Colon (tissue), 2 donors: ENCODE data around the gene TENM4.
"Not testable (repeated sequence)": the region's sequence is repeated elsewhere in the genome, so short reads cannot be mapped to it uniquely, and the experiment has no call there.

Experiments used
- FAIRE-seq: peaks from 2 replicates; lab custom pipeline; 2012; peaks lifted over from hg19 to GRCh38; lab: Jason Lieb, UNC
- donor health status: control.
- donor health status: control.

TENM4 gene

GRCh38 chr11:79018371-79018849, 422.4 kb downstream of the TENM4 start:
- FAIRE-seq, result no peak

GRCh38 chr11:79017811-79018210, 423.0 kb downstream of the TENM4 start:
- no peak for FAIRE-seq

GRCh38 chr11:79013509-79013908, 427.3 kb downstream of the TENM4 start:
- no peak for FAIRE-seq

DNA sequence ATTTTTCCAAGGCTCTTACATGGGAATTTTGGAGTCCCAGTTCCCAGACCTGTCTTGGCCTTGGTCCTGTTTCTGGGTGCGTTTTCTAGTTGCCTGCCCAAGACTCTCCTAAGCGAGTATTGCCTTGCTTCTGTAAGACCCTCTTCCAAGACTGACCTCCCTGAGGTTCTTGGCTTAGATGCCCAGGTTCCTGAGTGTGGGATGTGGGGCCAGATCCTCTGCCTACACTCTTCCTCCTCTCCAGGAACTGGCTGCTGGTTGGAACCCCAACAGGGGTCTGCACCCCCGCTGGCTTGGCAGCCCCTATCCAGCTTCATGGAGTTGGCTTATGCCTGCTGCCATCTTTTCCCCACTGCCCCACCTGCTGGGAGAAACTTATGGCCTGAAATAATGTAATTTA, 429.5 kb downstream of the TENM4 start:
- FAIRE-seq, result no peak

DNA sequence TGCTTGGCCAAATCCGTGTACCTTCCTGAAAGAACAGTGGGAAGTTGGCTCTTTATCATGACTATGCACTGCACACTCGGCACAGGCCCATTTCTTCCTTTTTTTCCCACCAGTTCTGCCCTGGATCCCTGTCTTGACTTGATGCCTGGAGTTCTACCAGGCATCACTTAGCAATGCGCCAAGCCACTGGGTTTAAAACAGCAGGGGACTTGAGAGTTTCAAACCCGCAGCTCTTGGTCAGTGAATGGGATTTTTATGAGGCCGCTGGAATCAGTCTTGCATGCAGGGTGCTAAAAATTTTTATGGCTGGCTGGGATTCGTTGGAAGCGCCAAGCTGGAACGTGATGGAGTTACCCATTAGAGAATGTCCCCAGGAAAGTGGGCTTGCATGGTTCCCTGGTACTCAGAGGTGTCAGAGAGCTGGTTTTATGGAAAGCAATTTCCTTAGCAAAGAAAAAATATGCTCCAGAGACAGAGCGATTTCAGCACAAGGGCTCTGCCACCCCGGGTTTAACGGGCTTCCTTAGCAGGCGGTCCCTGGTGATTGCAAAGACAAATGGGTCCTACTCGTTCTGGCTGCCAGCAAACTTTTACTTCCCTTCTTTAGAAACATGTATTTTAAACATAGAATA, 432.9 kb downstream of the TENM4 start:
- FAIRE-seq, result no peak

DNA sequence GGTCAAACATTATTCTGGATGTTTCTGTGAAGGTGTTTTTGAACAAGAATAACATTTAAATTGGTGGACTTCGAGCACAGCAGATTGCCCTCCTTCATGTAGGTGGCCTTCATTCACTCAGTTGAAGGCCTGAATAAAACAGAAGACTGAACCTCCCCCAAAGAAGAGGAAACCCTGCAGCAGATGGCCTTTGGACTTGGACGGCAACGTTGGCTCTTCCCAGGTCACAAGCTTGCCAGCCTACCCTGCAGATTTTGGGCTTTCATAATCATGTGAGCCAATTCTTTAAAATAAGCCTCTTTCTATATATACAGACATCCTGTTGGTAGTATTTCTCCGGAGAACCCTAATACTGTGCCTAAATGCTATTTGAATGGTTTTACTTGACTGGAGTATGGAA, 434.0 kb downstream of the TENM4 start:
- FAIRE-seq, result no peak

DNA sequence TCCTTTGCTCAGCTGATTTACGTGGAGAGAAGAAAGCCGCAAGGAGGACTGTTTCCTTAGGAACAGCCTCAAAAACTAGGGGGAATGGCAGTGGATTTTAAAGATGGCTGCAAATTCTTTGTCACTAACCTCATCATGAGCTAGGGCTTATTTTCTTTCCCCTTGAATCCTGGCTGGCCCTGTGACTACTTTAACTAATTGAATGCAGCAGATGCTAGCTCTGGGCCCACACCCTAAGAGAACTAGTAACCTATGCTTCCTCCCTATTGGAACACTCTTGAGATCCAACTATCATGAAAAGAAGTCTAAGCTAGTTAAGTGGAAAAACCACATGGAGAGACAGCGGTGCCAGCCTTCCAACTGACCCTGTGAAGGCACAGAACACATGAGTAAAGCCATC, 444.8 kb downstream of the TENM4 start:
- FAIRE-seq, result no peak

GRCh38 chr11:78995171-78995570, 445.7 kb downstream of the TENM4 start:
- no peak for FAIRE-seq

- no peak for FAIRE-seq
These were observed 446.9 kb downstream of the TENM4 start for GRCh38 chr11:78993802-78994430.

GRCh38 chr11:78991681-78992080, 449.1 kb downstream of the TENM4 start:
- no peak for FAIRE-seq

GRCh38 chr11:78990261-78990660, 450.6 kb downstream of the TENM4 start:
- no peak for FAIRE-seq

DNA sequence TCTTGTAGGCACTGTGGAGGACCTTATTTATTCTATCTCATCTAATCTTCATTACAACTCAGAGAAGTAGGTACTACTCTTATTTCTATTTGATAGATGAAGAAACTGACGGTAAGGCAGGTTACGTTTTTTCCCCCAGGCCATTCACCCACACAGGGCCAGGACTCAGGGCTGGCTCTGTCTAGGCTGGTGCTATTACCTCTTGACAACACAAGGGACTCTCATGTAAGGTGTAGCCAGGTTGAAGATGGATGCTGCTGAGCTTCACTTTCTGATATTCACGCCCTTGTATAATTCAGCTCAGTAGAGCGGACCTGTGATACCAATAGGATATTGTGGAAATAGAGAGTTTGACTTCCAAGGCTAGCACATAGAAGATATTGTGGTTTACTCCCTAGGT, 453.1 kb downstream of the TENM4 start:
- no peak for FAIRE-seq

GRCh38 chr11:78986305-78986704, 454.5 kb downstream of the TENM4 start:
- no peak for FAIRE-seq

- FAIRE-seq, result no peak
These were observed 455.2 kb downstream of the TENM4 start for GRCh38 chr11:78985663-78986062.

- no peak for FAIRE-seq
These were observed 458.4 kb downstream of the TENM4 start for GRCh38 chr11:78982473-78982872.

DNA sequence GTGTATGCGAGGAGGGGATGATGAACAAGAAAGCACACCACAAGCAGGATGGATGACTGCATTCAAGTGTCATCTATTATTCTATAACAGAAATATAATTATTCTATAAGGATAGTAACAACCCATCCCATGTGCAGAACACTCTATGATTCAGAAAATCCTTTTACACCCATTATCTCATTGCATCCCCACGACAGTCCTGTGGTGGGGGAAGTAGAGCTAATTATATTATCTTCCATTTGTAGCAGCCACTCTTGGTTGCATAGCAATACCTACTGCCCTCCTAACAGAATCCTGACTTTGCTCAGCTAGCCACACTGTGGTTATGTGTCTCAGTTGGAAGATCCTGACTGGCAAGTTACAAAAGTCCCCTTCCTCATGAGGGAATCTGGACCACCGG, 459.7 kb downstream of the TENM4 start:
- no peak for FAIRE-seq

DNA sequence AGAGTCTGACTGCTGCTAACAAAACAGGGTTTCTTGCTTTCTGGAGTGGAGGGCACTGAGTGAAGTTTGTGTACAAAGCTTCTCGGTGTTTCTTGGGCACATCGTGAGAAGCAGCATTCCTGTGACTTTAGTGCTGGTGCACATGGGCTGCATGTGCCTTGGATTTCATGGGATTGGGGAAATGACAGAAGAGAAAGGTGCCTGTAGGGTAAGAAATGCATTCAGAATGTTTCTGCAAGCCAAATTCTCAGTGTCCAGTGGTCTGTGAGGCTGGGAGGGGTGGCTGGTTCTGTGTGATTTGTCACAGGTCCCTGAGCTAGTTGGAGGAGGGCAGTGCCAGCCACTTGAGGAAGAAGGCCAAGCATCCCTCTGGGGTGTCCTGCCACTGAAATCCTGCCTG, 462.0 kb downstream of the TENM4 start:
- no peak for FAIRE-seq

DNA sequence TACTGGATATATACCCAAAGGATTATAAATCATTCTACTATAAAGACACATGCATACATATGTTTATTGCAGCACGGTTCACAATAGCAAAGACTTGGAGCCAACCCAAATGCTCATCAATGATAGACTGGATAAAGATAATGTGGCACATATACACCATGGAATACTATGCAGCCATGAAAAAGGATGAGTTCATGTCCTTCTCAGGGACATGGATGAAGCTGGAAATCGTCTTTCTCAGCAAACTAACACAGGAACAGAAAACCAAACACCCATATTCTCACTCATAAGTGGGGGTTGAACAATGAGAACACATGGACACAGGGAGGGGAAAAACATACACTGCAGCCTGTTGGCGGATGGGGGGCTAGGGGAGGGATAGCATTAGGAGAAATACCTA, 463.0 kb downstream of the TENM4 start:
- FAIRE-seq, result not testable (repeated sequence)

GRCh38 chr11:78977009-78977408, 463.8 kb downstream of the TENM4 start:
- no peak for FAIRE-seq

DNA sequence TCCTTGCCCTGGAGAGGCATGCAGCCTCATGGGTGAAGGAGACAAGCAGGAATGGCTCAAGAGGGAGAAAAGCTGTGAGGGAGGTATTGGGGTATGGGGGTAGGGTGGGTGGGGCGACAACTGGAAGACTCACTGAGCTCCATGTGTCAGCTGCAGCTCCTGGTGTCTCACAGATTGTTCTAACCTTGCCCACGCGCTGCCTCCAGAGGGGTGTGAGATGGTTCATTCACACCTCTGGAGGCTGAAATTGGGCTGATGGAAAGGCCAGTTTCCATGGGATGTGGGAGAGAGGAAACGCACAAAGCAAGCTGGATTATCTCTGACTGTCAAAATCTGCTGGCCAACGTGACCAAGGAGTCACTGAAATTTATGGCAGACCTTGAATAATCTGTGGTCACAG, 465.7 kb downstream of the TENM4 start:
- FAIRE-seq, result no peak

DNA sequence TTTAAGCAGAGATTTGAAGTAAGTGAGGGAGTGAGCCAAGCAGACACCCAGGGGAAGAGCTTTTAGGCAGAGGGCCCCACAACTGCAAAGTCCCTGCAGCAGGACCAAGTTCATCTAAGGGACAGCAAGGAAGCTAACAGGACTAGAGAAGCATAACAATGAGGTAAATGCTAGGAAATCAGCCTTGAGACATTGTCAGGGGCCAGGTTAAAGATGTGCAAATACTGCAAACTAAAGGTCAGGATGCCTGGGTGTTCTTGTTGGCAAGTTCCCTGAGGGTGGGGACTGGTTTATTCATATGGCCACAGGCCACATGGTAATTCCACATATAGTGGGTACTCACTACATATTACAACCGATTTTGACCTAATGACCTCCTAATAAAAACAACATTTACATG, 467.0 kb downstream of the TENM4 start:
- FAIRE-seq, result no peak

- FAIRE-seq, result no peak
These were observed 468.2 kb downstream of the TENM4 start for GRCh38 chr11:78972590-78972989.

GRCh38 chr11:78972177-78972576, 468.7 kb downstream of the TENM4 start:
- no peak for FAIRE-seq

- FAIRE-seq, result no peak
These were observed 473.0 kb downstream of the TENM4 start for GRCh38 chr11:78967811-78968210.
